Heart right ventricle (tissue), 16 donors: ENCODE results near the gene MFSD11. TPM values are rescaled to one million over a fixed set of nuclear protein-coding genes. Genes with fewer than 3 reads are reported as not detected.

Experiments
- ATAC-seq, 8 donors: fragments of 200-7000 bp; cut with Tn5 transposase; one replicate each; pipeline ENCODE4 v1.9.1; 2020; ENCODE audit warnings: mild to moderate bottlenecking in 8 of 8, moderate library complexity in 8 of 8, moderate number of reproducible peaks in 1 of 8
- DNase-seq, 2 donors: peaks; one replicate each; pipeline ENCODE4 v3.0.0-alpha.2; 2020
- H3K27ac ChIP-seq, 10 donors: fragments of 200-600 bp; sonication (generic) in 2 of 10; one replicate each; pipeline versions ENCODE4 v1.5.0 to v1.8.0; 2020 to 2022; ENCODE audit warnings: mild to moderate bottlenecking in 3 of 10
- H3K27me3 ChIP-seq, 7 donors: fragments of 200-600 bp; one replicate each; pipeline ENCODE4 v1.8.0; 2021 to 2022; ENCODE audit warnings: mild to moderate bottlenecking in 2 of 7
- H3K36me3 ChIP-seq, 9 donors: fragments of 200-600 bp; sonication (generic) in 1 of 9; one replicate each; pipeline versions ENCODE4 v1.5.0 to v1.8.0; 2020 to 2022; ENCODE audit warnings: mild to moderate bottlenecking in 2 of 9
- H3K4me1 ChIP-seq, 9 donors: fragments of 200-600 bp; sonication (generic) in 1 of 9; one replicate each; pipeline versions ENCODE4 v1.5.0 to v1.8.0; 2020 to 2022; ENCODE audit warnings: mild to moderate bottlenecking in 4 of 9
- H3K4me3 ChIP-seq, 10 donors: fragments of 200-600 bp; sonication (generic) in 2 of 10; one replicate each; pipeline versions ENCODE4 v1.5.0 to v1.8.0; 2020 to 2022; ENCODE audit warnings: mild to moderate bottlenecking in 7 of 10, moderate library complexity in 2 of 10
- H3K9me3 ChIP-seq, 11 donors: fragments of 200-600 bp in 10 of 11; sonication (generic) in 2 of 11; one replicate each; pipeline versions ENCODE4 v1.5.0 to v1.8.0; 2013 to 2022; ENCODE audit warnings: mild to moderate bottlenecking in 2 of 11, control low read depth in 1 of 11, moderate library complexity in 1 of 11
- CTCF ChIP-seq, 9 donors: fragments of 200-600 bp; sonication (generic) in 2 of 9; IDR thresholded peaks; one replicate each; pipeline versions ENCODE4 v1.5.0 to v1.8.0; 2021 to 2022; ENCODE audit warnings: antibody characterized with exemption in 9 of 9, mild to moderate bottlenecking in 5 of 9, moderate library complexity in 1 of 9
- WGBS, 2 donors: extraction: QIAGEN DNeasy Blood & Tissue Kit; methylation state at CpG; one replicate each; pipeline ENCODE4 v1.1.7; 2013; ENCODE audit warnings: inconsistent platforms in 1 of 2; 5-methylcytosine and 5-hydroxymethylcytosine counted together
- intact Hi-C, 10 donors: fragments of 100-400 bp; cut with DNase I; formaldehyde crosslinking; loops; one replicate each; pipeline versions ENCODE4 v1.11.1 to v1.14.2; 2022
- microRNA-seq, 2 donors: library from miRNA; unstranded; fragments of <30 nt; microRNA quantifications; one replicate each; pipeline ENCODE4 v1.2.0, GENCODE V29; 2021
- polyA plus RNA-seq, 2 donors: library from polyadenylated mRNA; stranded (reverse); fragments of 200-250 nt; gene quantifications; one replicate each; pipeline ENCODE4 v1.2.3, GENCODE V29; 2013
- total RNA-seq, 10 donors: library from RNA; stranded (reverse); fragmentation: NEBNext Ultra II Directional in 3 of 10; extraction: Animal tissue kit (Norgen Biotek cat#: 25700) in 3 of 10; gene quantifications; one replicate each; pipeline versions ENCODE4 v1.2.1 to v1.2.4, GENCODE V29; 2021 to 2023
- donor health status: Arrhythmogenic right ventricular cardiomyopathy.
- donor health status: ischemic (EF 13 %, LVEDD 7.1; RV severe dilation, severe dysfunction).
- donor health status: healthy with polysubstance abuse.
- donor health status: DM: no; HTN: yes; CAD: no.
- donor health status: DM: no; HTN: no; CAD: no.
- donor health status: ischemic (EF 25% LVEDD 6.9; RV normal size, moderate dysfunction).
- donor health status: ischemic (EF 25% LVEDD 5.7; RV mildly dilated, moderate dysfunction).
- donor health status: healthy.
- donor health status: DM: yes; HTN: yes; CAD: no.
- donor health status: Ischemic cardiomyopathy.
- donor health status: ischemic (EF 35%, LVEDD 5.7; RV mildly dilated, moderate dysfunction).
- donor health status: nonischemic (EF 11% LVEDD 7.7; RV severe dilation, severe dysfunction).
- donor health status: DM: yes; HTN: yes; CAD: no.
- donor health status: PGD.
- donor health status: ischemic (EF 29% LVEDD 5.4; RV normal size, mild dysfunction).
- donor health status: nonischemic (EF 23%, LVEDD 6.1; RV moderate dilation, normal function).

The MFSD11 gene
- total and polyA plus RNA-seq, 12 donors: 9.2 to 34.4 (median 28.9) TPM

GRCh38 chr17:76826330-76827068 lies 88.6 kb downstream of the MFSD11 start:
- Histone ChIP-seq H3K4me1 (peaks cover 0 to 8% (median 0%) of the 10 kb centered on the region in 9 donors), H3K27me3 (peaks cover 0 to 6% (median 0%) of the 10 kb centered on the region in 7 donors), H3K27ac (no peak overlapping the region), H3K9me3 (no peaks in the 10 kb centered on the region), H3K4me3 (no peak overlapping the region), H3K36me3 (no peaks in the 10 kb centered on the region)
- WGBS, 2 donors: 56 to 62% methylated on average over 24 of the region's 24 CpGs
- no peak for TF ChIP-seq CTCF (IDR thresholded peaks at IDR 0.05)
- intact Hi-C loops: no loop called here
- DNase-seq (no peak), ATAC-seq (no peak)

GRCh38 chr17:76827736-76828135 lies 89.8 kb downstream of the MFSD11 start:
- DNase-seq: no peak
- Histone ChIP-seq H3K4me1 (peaks cover 0 to 8% (median 0%) of the 10 kb centered on the region in 9 donors), H3K27ac (no peak overlapping the region), H3K27me3 (no peaks in the 10 kb centered on the region), H3K4me3 (no peak overlapping the region), H3K36me3 (no peaks in the 10 kb centered on the region), H3K9me3 (no peaks in the 10 kb centered on the region)
- 85% methylated on average over 10 to 11 of the region's 14 CpGs for WGBS, 2 donors
- intact Hi-C loops: no loop called here
- ATAC-seq: no peak
- no peak for TF ChIP-seq CTCF (IDR thresholded peaks at IDR 0.05)

Small RNA genes within 50 kb of the gene (microRNA-seq; reads per million reads assigned to microRNA genes)
- gene MIR636: 0.51 to 0.60 reads per million in 2 donors

Other genes with a start within 250 kb of the MFSD11 start
- 10 to 100 TPM in 4 of 10 donors, 1 to 10 TPM in 6; 6.5 to 33.1 (median 7.7) TPM for gene RHBDF2, start 236.7 kb upstream of the MFSD11 start, total RNA-seq
- 10 to 100 TPM; 13.5 to 27.0 TPM for gene RHBDF2, start 236.7 kb upstream of the MFSD11 start, polyA plus RNA-seq
- gene CYGB, start 200.4 kb upstream of the MFSD11 start, total RNA-seq: 10 to 100 TPM in 9 of 10 donors, 1 to 10 TPM in 1; 9.3 to 50.5 (median 17.9) TPM
- gene CYGB, start 200.4 kb upstream of the MFSD11 start, polyA plus RNA-seq: 10 to 100 TPM; 36.0 to 57.7 TPM
- gene PRCD, start 198.1 kb upstream of the MFSD11 start, total RNA-seq: 1 to 10 TPM; 1.5 to 5.4 (median 2.4) TPM
- 10 to 100 TPM in 1 of 2 donors, 1 to 10 TPM in 1; 3.7 to 17.3 TPM for gene PRCD, start 198.1 kb upstream of the MFSD11 start, polyA plus RNA-seq
- 1 to 10 TPM; 3.7 to 8.4 (median 6.1) TPM for gene ST6GALNAC2, start 152.3 kb upstream of the MFSD11 start, total RNA-seq
- 1 to 10 TPM; 1.5 to 4.5 TPM for gene ST6GALNAC2, start 152.3 kb upstream of the MFSD11 start, polyA plus RNA-seq
- 1 to 10 TPM; 1.9 to 6.4 (median 3.3) TPM for gene ST6GALNAC1, start 94.4 kb upstream of the MFSD11 start, total RNA-seq
- gene ST6GALNAC1, start 94.4 kb upstream of the MFSD11 start, polyA plus RNA-seq: 1 to 10 TPM; 3.4 to 7.3 TPM
- gene MXRA7, start 27.2 kb upstream of the MFSD11 start, total RNA-seq: 100 to 1,000 TPM; 298 to 586 (median 488) TPM
- gene MXRA7, start 27.2 kb upstream of the MFSD11 start, polyA plus RNA-seq: 100 to 1,000 TPM; 121 to 199 TPM
- gene JMJD6, start 11.5 kb upstream of the MFSD11 start, total RNA-seq: 10 to 100 TPM; 34.6 to 79.3 (median 43.2) TPM
- 10 to 100 TPM; 36.1 to 56.5 TPM for gene JMJD6, start 11.5 kb upstream of the MFSD11 start, polyA plus RNA-seq
- 10 to 100 TPM; 18.0 to 29.9 (median 24.7) TPM for gene METTL23, start 11.3 kb upstream of the MFSD11 start, total RNA-seq
- gene METTL23, start 11.3 kb upstream of the MFSD11 start, polyA plus RNA-seq: 10 to 100 TPM; 24.5 to 41.8 TPM
- 100 to 1,000 TPM in 1 of 10 donors, 10 to 100 TPM in 9; 58.8 to 103 (median 76.3) TPM for gene SRSF2, start 788 bp upstream of the MFSD11 start, total RNA-seq
- gene SRSF2, start 788 bp upstream of the MFSD11 start, polyA plus RNA-seq: 100 to 1,000 TPM in 1 of 2 donors, 10 to 100 TPM in 1; 93.4 to 109 TPM
- under 1 TPM in 2 of 10 donors, not detected in 8; 0.10 to 0.15 TPM for gene MGAT5B, start 130.3 kb downstream of the MFSD11 start, total RNA-seq
- under 1 TPM; 0.09 to 0.29 TPM for gene MGAT5B, start 130.3 kb downstream of the MFSD11 start, polyA plus RNA-seq